Umbilical cord (tissue), 2 donors: ENCODE measurements around the gene FLT4. TPM values are rescaled to one million over a fixed set of nuclear protein-coding genes. Genes with fewer than 3 reads are reported as not detected.

Experiments
- DNase-seq: peaks from one replicate; pipeline ENCODE4 v3.0.0-alpha.2; 2015; ENCODE audit warnings: low spot score
- total RNA-seq: library from RNA; depleted of rRNA; stranded (reverse); fragments of >200 nt; gene quantifications from one replicate; pipeline ENCODE4 v1.2.3, GENCODE V29; 2014; ENCODE audit warnings: low replicate concordance; ENCODE audit not compliant: insufficient read depth

FLT4 gene
- total RNA-seq, 1 donor from 2014 or later: 0.48 TPM

- DNase-seq: no peak
These were observed 40.7 kb downstream of the FLT4 start for GRCh38 chr5:180608572-180609310.

DNA sequence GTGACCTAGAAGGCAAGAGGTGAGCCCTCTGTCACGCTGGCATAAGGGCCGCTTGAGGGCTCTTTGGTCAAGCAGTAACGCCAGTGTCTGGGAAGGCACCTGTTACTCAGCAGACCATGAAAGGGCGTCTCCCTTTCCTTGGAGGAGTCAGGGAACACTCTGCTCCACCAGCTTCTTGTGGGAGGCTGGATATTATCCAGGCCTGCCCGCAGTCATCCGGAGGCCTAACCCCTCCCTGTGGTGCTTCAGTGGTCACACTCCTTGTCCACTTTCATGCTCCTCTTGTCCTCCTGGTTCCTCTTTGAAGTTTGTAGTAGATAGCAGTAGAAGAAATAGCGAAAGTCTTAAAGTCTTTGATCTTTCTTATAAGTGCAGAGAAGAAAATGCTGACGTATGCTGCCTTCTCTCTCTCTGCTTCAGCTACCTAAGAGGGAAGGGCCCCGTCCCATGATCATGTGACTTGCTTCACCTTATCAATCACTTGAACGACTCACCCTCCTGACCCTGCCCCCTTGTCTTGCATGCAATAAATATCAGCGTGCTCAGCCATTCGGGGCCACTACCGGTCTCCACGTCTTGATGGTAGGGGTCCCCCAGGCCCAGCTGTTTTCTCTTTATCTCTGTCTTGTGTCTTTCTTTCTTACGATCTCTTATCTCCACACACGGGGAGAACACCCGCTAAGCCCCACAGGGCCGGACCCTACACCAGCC, 41.4 kb downstream of the FLT4 start:
- no peak for DNase-seq

DNA sequence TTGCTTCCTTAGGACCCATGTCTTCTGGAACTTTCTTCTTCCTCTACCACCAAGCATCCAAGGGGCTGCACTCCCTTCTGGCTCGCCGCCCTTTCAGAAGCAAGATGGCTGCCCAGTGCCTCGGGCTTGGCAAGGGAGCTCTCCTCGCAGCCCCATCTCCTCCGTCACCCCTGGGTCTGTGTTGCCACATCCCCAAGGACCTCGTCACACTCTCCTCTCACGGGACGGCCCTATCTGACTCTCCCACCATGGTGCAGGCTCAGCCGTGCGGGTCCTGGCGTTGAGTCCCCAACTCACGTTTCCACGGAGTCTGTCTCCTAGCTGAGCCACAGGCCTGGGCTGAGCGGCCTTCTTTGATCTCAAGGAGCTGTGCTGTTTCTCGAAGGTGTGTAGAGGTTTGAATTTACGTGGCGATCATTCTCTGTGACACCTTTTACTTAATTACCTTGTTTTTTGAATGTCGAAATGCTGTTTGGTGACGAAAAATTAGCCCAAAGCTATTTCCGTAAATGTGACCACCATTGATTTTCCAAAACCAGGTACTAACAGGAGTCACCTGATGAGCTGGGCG, 43.1 kb downstream of the FLT4 start:
- no peak for DNase-seq

GRCh38 chr5:180605554-180606214, 43.7 kb downstream of the FLT4 start:
- peak; percentile 27 for DNase-seq

GRCh38 chr5:180604271-180604670, 45.1 kb downstream of the FLT4 start:
- no peak for DNase-seq

DNA sequence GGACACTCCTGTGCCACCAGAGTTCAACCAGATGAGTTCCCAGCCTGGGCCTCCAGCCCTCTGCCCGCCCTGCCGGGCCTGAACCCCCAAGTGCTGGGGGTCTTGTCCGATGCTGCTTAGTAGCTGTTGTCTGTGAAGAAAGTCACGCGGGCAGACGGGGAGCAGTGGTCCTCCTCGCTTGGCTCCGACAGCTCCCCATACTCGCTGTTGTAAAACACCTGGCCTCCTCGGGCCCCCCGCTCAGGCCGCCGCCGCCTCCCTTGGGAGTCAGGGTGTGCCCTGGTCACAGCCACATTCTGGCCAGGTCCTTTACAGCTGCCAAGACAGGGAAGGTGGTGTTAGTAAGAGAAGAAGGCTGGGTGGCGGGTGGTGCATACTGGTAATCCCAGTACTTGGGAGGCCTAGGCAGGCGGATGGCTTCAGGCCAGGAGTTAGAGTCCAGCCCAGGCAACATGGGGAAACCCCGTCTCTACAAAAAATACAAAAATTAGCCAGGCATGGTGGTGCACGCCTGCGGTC, 46.3 kb downstream of the FLT4 start:
- no peak for DNase-seq

- DNase-seq: no peak
These were observed 46.8 kb downstream of the FLT4 start for GRCh38 chr5:180602481-180603075.

DNA sequence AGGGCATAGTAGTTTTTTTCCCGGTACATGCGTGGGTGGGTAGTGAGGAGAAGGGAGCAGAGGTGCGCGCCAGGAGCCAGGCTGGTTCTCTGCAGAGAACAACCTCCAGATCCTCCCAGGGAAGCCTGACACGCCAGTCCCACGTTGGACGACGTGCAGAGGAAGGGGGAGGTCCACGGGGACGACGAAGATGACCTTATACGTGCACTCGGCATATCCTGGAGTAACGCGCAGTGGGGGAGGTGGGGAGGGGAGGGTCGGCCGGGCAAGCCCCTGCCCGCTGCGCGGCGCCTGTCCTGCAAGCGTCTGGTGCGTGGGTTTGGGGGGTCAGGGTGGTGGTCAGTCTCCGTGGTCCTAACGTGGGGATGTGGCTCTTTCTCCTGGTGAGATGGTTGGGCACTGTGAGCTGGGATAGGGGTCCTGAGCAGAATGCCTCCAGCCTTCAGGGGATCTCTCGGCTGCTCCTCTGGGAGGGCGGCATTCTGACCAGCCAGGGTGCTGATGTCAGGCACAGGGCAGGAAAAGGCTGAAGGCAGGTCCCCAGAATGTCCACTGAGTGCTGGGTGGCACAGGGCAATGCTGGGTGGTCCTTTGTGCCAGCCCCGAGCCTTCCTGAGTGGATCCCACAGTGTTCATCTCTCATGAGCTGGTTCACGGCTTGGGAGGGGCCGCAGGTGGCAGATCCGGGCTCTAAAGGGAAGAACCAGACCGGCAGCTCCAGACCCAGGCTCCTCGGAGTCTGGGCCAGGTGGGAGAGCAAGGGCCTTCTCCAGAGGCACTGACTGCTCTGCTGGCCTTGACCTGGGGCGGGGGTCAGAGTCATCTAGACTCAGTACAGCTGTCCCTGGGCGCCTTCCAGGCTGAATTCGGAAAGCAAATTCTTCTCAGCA, 47.6 kb downstream of the FLT4 start:
- no peak for DNase-seq

- no peak for DNase-seq
These were observed 48.8 kb downstream of the FLT4 start for GRCh38 chr5:180600554-180601041.

DNA sequence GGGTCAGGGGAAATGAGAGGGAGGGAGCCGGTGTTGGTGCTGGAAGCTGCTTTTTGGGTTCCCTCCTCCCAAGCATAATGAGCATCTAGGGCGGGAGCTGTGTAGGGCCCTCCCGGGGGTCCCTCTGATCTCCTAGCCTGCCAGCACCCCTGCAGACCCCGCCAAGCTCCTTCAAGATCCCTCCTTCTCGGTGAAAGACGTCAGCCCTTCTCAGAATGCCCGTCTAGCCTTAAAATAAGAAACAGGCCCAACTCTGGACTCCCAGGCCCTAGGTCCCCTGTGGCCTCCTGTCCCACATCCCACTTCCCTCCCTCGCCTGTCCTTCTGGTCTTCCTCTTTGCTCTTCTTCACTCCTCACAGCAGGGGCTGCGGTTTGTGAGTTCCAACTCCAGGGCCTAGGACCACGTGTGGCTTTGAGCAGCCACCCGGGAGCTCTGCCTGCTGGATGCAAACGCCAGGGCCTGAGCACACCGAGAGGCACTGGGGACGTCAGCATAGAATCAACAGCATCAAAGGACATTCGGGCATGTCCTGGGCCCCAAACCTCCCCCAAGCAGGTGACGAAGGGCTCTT, 49.3 kb downstream of the FLT4 start:
- DNase-seq: no peak

- DNase-seq: no peak
These were observed 49.8 kb downstream of the FLT4 start for GRCh38 chr5:180599590-180599914.

GRCh38 chr5:180598797-180599589, 50.4 kb downstream of the FLT4 start:
- DNase-seq: no peak

DNA sequence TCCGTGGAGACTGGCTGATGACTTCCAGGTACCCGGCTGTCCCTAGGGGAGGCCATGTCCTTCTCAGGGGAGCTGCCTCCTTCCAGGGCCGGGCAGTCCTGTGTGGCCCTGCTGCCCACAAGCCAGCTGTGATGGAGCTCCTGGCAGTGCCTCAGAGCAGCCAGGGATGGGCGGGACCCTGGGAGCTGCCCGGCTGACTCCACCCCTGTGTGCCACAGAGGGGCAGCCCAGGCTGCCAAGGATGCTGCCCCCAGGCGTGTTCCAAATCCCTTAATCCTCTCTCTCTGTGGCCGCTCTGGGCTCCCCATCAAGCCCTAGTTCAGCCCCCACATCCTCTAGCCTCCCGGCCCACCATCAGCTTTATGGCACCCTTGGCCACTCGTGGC, 51.1 kb downstream of the FLT4 start:
- no peak for DNase-seq

GRCh38 chr5:180596668-180597231, 52.6 kb downstream of the FLT4 start:
- DNase-seq: no peak

DNA sequence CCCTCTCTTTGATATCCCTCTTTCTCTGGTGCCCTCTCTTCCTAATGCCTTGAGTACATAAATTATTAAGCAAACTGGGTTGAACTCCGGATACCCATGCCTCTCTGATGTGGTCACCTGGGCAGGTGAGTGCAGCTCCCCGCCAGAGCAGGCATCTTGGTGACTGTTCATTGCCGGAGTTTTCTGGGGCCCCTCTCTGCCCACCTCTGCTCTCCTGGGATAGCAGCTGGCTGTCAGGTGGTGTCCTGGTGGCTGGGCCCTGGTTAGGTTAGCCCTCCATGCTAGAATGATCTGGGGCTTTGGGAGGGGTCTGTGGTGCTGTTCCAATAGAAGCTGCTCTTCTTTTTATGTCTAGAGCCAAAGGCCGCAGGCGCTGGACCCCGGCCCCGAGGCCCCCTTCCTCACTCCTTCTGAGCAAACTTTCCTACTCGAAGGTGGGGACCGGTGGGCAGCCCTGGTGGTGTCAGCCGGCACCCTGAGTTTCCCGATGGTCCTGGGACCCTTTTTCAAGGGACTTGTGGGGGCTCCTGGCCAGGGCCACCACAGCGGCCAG, 53.2 kb downstream of the FLT4 start:
- DNase-seq: no peak

DNA sequence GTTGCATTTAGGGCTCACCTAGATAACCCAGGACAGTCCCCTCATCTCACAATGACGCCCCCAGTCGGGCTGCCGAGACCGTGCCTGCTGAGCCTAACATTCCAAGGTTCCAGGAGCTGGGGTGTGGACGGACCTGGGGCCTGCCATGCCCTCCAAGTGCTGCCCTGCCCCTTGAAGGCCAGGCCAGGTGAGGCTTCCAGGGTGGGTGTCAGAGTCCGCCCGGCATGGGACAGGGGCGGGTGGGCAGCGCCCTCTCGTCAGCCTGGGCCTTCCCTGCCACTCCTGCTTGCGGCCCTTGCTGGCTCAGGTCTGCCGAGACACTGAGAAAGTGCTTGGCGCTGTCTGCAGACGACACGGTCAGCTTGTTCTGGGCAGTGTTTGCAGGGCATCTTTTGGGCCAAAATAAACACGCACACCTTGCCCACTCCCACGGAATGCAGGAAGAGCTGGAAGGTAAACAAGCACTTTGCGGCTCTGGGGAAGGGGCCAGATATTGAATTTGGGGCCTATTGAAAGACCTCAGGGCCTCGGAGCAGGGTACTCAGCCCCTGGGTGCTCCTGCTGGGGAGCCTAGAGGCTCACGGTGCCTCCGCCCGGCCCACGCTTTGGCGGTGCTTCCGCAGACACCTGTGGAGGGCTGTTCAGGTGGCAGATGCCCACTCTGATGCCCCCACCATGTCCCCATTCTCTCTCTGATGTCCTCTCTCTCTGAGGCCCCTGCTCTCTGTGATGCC, 53.9 kb downstream of the FLT4 start:
- DNase-seq: no peak

DNA sequence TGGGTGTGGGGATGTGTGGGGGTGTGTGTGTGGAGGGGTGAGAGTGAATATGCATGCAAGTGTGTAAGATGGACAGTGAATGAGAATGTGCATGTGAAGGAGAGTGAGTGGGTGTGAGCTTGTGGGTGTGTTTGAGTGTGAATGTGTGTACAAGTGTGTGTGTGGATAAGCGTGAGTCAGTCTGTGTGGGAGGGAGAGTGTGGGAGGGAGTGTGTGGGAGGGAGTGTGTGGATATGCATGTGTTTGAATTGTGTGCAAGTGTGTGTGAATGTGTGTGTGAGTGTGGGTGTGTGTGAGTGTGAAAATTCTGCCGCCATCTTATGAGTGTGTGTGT, 54.4 kb downstream of the FLT4 start:
- DNase-seq: no peak

DNA sequence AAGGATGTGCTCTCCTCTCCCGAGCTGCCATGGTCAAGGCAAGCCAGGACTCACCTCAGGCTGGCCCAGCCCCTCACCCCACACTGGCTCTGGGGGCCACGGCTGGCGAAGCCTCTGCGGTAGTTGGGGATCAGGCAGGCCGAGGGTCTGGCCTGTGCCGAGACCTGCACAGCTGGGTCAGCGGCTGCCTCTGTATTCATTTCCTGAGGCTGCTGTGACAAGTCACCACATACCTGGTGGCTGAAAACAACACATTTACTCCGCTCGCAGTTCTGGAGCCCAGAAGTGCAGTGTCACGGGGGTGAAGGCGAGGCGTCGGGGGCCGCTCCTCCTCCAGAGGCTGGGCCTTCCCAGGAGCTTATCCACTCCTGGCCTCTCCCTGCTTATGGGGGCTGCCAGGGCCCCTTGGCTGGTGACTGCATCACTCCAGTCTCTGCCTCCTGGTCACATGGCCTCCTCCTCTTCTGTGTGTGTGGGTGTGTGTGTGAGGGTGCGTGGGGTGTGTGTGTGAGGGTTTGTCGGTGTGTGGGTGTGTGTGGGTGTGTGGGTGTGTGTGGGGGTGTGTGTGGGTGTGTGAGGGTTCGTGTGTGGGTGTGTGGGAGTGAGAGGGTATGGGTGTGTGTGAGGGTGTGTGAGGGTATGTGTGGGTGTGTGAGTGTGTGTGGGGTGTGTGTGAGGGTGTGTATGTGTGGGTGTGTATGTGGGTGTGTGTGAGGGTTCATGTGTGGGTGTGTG, 54.9 kb downstream of the FLT4 start:
- DNase-seq: no peak
